ENCODE measurements around the gene CFLAR. TPM values are rescaled to one million over a fixed set of nuclear protein-coding genes. Genes with fewer than 3 reads are reported as not detected.

CFLAR gene
- total and polyA plus RNA-seq, 9 of the 15 experiments (the other 6 are each of a cell fraction or from before 2014, with no cell fraction given), result 27.5 to 102 (median 54.0) TPM

- TF ChIP-seq ZNF277 (CRISPR knock-in tag; IDR thresholded peaks at IDR 0.05; ENCODE audit: borderline replicate concordance) (no peak), CEBPG (CRISPR knock-in tag; IDR thresholded peaks at IDR 0.05) (0 out of 2 replicates have a peak, but pooled peaks have one; percentile 26), CEBPG (tag; conservative IDR thresholded peaks at IDR 0.05 in 1 of 2, IDR thresholded peaks at IDR 0.05 in 1 of 2) (peak; percentile 69 to 87), CTCF (IDR thresholded peaks at IDR 0.05 in 2 of 3, conservative IDR thresholded peaks at IDR 0.05 in 1 of 3; ENCODE audit: insufficient read depth in 2 of 3, low read depth in 1 of 3, low read length in 3 of 3) (peak; percentile 5 to 38 (median 31); a peak in 3 of 6 replicates), DACH1 (IDR thresholded peaks at IDR 0.05; ENCODE audit: partially characterized antibody) (no peak), ZFP36 (IDR thresholded peaks at IDR 0.05; ENCODE audit: low read depth, low read length, partially characterized antibody) (no peak), SETDB1 (IDR thresholded peaks at IDR 0.05; ENCODE audit: low read length) (no peak), FOSL1 (tag; conservative IDR thresholded peaks at IDR 0.05) (0 out of 2 replicates have a peak, but pooled peaks have one; percentile 32), GTF2E2 (tag; IDR thresholded peaks at IDR 0.05) (peak; percentile 14; the same call in 1 of the 2 replicates), CHD4 (IDR thresholded peaks at IDR 0.05; ENCODE audit: insufficient read depth, insufficient replicate concordance, low read depth, low read length, poor library complexity, severe bottlenecking) (peak; percentile 12), HNRNPLL (IDR thresholded peaks at IDR 0.05; ENCODE audit: low read depth, low read length, poor library complexity, severe bottlenecking) (peak; percentile 41), ZNF79 (CRISPR knock-in tag; IDR thresholded peaks at IDR 0.05; ENCODE audit: low read depth) (no peak), ZFX (CRISPR knock-in tag; IDR thresholded peaks at IDR 0.05) (peak; percentile 34), RBFOX2 (IDR thresholded peaks at IDR 0.05; ENCODE audit: low read depth, low read length) (no peak), NEUROD1 (IDR thresholded peaks at IDR 0.05; ENCODE audit: borderline replicate concordance, low read depth, low read length, partially characterized antibody) (no peak), AFF4 (CRISPR knock-in tag; IDR thresholded peaks at IDR 0.05) (0 out of 2 replicates have a peak, but pooled peaks have one; percentile 14), EP400 (IDR thresholded peaks at IDR 0.05) (peak; percentile 38; the same call in 1 of the 2 replicates), ZNF583 (CRISPR knock-in tag; IDR thresholded peaks at IDR 0.05) (no peak), KDM2B (CRISPR knock-in tag; IDR thresholded peaks at IDR 0.05) (no peak), SMC3 (conservative IDR thresholded peaks at IDR 0.05; ENCODE audit: insufficient read depth, low read depth, low read length) (no peak), CBFA2T3 (IDR thresholded peaks at IDR 0.05) (peak; percentile 46)
Observed at GRCh38 chr2:201116959-201117734, 1.2 kb downstream of the CFLAR start (continued).

Data from K562 (cell line).